Activated gamma-delta T cell (primary cell): ENCODE measurements around the gene SUPT3H.
"Not testable (repeated sequence)": the region's sequence is repeated elsewhere in the genome, so short reads cannot be mapped to it uniquely, and the experiment has no call there.

ENCODE experiments used
- DNase-seq: peaks from one replicate; lab custom pipeline; 2025; lab: John Stamatoyannopoulos, UW

SUPT3H gene

GRCh38 chr6:45184040-45184439, 193.7 kb downstream of the SUPT3H start:
- no peak for DNase-seq

GRCh38 chr6:45176373-45176772, 201.4 kb downstream of the SUPT3H start:
- not testable (repeated sequence) for DNase-seq

GRCh38 chr6:45175272-45175671, 202.5 kb downstream of the SUPT3H start:
- DNase-seq: no peak

GRCh38 chr6:45174045-45174444, 203.7 kb downstream of the SUPT3H start:
- DNase-seq: no peak

- no peak for DNase-seq
Measured at GRCh38 chr6:45171380-45171779, 206.4 kb downstream of the SUPT3H start.

- no peak for DNase-seq
Measured at GRCh38 chr6:45170309-45170708, 207.4 kb downstream of the SUPT3H start.

GRCh38 chr6:45169815-45170214, 207.9 kb downstream of the SUPT3H start:
- DNase-seq: no peak

- DNase-seq: no peak
Measured at GRCh38 chr6:45163952-45164766, 213.6 kb downstream of the SUPT3H start.

- DNase-seq: no peak
Measured at GRCh38 chr6:45160305-45160704, 217.4 kb downstream of the SUPT3H start.

GRCh38 chr6:45156075-45156474, 221.7 kb downstream of the SUPT3H start:
- no peak for DNase-seq

- no peak for DNase-seq
Measured at GRCh38 chr6:45155341-45155894, 222.3 kb downstream of the SUPT3H start.

- DNase-seq: no peak
Measured at GRCh38 chr6:45154679-45155078, 223.1 kb downstream of the SUPT3H start.

GRCh38 chr6:45148711-45149341, 228.9 kb downstream of the SUPT3H start:
- no peak for DNase-seq

- no peak for DNase-seq
Measured at GRCh38 chr6:45148278-45148677, 229.5 kb downstream of the SUPT3H start.

GRCh38 chr6:45145658-45146057, 232.1 kb downstream of the SUPT3H start:
- DNase-seq: not testable (repeated sequence)

GRCh38 chr6:45138765-45139164, 239.0 kb downstream of the SUPT3H start:
- DNase-seq: no peak

- DNase-seq: no peak
Measured at GRCh38 chr6:45136495-45136894, 241.2 kb downstream of the SUPT3H start.

GRCh38 chr6:45132658-45133294, 245.0 kb downstream of the SUPT3H start:
- no peak for DNase-seq

GRCh38 chr6:45132059-45132458, 245.7 kb downstream of the SUPT3H start:
- DNase-seq: no peak

GRCh38 chr6:45129051-45129450, 248.7 kb downstream of the SUPT3H start:
- no peak for DNase-seq

GRCh38 chr6:45127185-45127584, 250.5 kb downstream of the SUPT3H start:
- DNase-seq: no peak

- no peak for DNase-seq
Measured at GRCh38 chr6:45126033-45126432, 251.7 kb downstream of the SUPT3H start.

GRCh38 chr6:45123023-45123422, 254.7 kb downstream of the SUPT3H start:
- DNase-seq: no peak
